ENCODE results near the gene MAGEF1. TPM values are rescaled to one million over a fixed set of nuclear protein-coding genes. Genes with fewer than 3 reads are reported as not detected.

Gene MAGEF1
- total and polyA plus RNA-seq, 2 experiments from 2014 or later: 66.5 to 88.7 TPM

GRCh38 chr3:184693011-184693975 is 18.6 kb downstream of the MAGEF1 start (continued):
- TF ChIP-seq, protein P1, sequence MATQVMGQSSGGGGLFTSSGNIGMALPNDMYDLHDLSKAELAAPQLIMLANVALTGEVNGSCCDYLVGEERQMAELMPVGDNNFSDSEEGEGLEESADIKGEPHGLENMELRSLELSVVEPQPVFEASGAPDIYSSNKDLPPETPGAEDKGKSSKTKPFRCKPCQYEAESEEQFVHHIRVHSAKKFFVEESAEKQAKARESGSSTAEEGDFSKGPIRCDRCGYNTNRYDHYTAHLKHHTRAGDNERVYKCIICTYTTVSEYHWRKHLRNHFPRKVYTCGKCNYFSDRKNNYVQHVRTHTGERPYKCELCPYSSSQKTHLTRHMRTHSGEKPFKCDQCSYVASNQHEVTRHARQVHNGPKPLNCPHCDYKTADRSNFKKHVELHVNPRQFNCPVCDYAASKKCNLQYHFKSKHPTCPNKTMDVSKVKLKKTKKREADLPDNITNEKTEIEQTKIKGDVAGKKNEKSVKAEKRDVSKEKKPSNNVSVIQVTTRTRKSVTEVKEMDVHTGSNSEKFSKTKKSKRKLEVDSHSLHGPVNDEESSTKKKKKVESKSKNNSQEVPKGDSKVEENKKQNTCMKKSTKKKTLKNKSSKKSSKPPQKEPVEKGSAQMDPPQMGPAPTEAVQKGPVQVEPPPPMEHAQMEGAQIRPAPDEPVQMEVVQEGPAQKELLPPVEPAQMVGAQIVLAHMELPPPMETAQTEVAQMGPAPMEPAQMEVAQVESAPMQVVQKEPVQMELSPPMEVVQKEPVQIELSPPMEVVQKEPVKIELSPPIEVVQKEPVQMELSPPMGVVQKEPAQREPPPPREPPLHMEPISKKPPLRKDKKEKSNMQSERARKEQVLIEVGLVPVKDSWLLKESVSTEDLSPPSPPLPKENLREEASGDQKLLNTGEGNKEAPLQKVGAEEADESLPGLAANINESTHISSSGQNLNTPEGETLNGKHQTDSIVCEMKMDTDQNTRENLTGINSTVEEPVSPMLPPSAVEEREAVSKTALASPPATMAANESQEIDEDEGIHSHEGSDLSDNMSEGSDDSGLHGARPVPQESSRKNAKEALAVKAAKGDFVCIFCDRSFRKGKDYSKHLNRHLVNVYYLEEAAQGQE (IDR thresholded peaks at IDR 0.05; ENCODE audit: unreplicated experiment): no peak
- no peak for TF ChIP-seq STAT1 (IDR thresholded peaks at IDR 0.05; ENCODE audit: unreplicated experiment)
- TF ChIP-seq CREB1 (CRISPR knock-in tag; IDR thresholded peaks at IDR 0.05; ENCODE audit: low read depth): no peak
- no peak for TF ChIP-seq ZNF331 (CRISPR knock-in tag; IDR thresholded peaks at IDR 0.05; ENCODE audit: low read depth)
- no peak for TF ChIP-seq ETS1 (IDR thresholded peaks at IDR 0.05)
- TF ChIP-seq POLR2AphosphoS5 (IDR thresholded peaks at IDR 0.05; ENCODE audit: low read depth): no peak
- TF ChIP-seq ZNF114 (CRISPR knock-in tag; IDR thresholded peaks at IDR 0.05): no peak
- no peak for TF ChIP-seq EZH2phosphoT487 (IDR thresholded peaks at IDR 0.05; ENCODE audit: unreplicated experiment)
- no peak for TF ChIP-seq JUNB (IDR thresholded peaks at IDR 0.05; ENCODE audit: unreplicated experiment)

DNA sequence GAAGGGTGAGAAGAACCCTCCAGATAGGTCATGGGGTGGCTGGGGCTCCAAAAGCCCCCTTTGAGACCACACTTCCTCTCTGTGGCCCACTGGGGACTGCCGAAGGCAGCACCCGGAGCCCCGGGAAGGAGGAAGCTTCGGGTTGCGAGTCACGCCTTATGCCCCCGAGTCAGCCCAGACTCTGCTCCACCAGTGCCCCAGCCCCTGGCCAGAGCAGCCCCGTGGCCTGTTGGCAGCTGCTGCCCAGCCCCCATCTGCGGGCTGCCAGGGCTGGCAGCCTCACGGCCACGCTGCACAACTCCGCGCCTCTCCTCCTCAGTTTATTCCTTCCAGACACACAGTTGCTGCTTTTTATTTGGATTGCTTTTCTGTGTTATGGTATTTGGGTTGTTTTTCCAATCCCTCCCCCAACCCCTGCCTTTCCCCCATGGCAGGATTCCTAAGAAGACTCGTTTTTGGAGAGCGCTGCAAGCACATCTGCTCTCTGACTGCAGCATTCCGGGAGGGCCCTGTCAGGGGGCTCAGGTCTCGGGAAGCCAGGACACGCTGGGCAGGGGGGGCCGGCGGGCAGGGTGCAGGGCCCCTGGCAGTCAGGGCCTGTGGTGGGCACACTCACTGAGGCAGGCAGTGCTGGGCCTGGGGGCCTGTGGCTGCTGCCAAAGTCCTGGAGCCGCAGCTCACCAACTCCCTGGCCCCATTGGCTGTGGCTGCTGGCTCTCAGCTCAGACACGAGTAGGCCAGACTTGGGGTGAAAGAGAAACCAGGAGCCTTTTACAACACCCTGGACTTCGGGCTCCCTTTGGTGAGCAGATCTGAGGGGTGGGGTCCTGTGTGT is 20.2 kb downstream of the MAGEF1 start:
- Mint-ChIP-seq H3K4me3 (no peak overlapping the region), H3K36me3 (ENCODE audit: low read depth) (no peaks in the 10 kb centered on the region), H3K27ac (no peak overlapping the region), H3K4me1 (peaks cover 43% of the 10 kb centered on the region), H3K27me3 (ENCODE audit: insufficient read depth, low read depth, poor library complexity) (peaks cover 24% of the 10 kb centered on the region), H3K9me3 (no peaks in the 10 kb centered on the region)
- no peak overlapping the region for H3K27ac ChIP-seq (ENCODE audit: low read depth)
- peak overlapping the region; percentile 83 for H2AFZ ChIP-seq
- H4K20me1 ChIP-seq (replicated peaks; ENCODE audit: insufficient read depth): no peaks in the 10 kb centered on the region
- no peak for DNase-seq (ENCODE audit: low spot score)
- no peak overlapping the region for H3K4me2 ChIP-seq
- no peak overlapping the region for H3K4me3 ChIP-seq
- H3K4me1 ChIP-seq (ENCODE audit: insufficient read depth): peaks cover 11% of the 10 kb centered on the region; the same call in 1 of the 2 replicates
- no peaks in the 10 kb centered on the region for H3K27me3 ChIP-seq (ENCODE audit: insufficient read depth)
- no peaks in the 10 kb centered on the region for H3K36me3 ChIP-seq (ENCODE audit: insufficient read depth)
- H3F3A ChIP-seq (replicated peaks; ENCODE audit: low read depth): no peaks in the 10 kb centered on the region
- ATAC-seq: peak; percentile 16; the same call in 1 of the 3 replicates
- no peaks in the 10 kb centered on the region for H3K79me2 ChIP-seq (replicated peaks; ENCODE audit: insufficient read depth)
- H3K9me2 ChIP-seq (ENCODE audit: insufficient read depth): no peaks in the 10 kb centered on the region
- TF ChIP-seq, protein P1 (IDR thresholded peaks at IDR 0.05; ENCODE audit: unreplicated experiment): no peak
- no peak for TF ChIP-seq ETS1 (IDR thresholded peaks at IDR 0.05)
